Neural progenitor cell (in vitro differentiated cells): ENCODE data around the gene APLP1. TPM values are rescaled to one million over a fixed set of nuclear protein-coding genes. Genes with fewer than 3 reads are reported as not detected.
A peak's percentile ranks its signal among the peaks of the same experiment; 100 is the strongest.
"Not testable (repeated sequence)": the region's sequence is repeated elsewhere in the genome, so short reads cannot be mapped to it uniquely, and the experiment has no call there.

ENCODE experiments used
- DNase-seq: peaks from one replicate; pipeline ENCODE4 v3.0.0-alpha.2; 2016; ENCODE audit warnings: low spot score
- H2AFZ ChIP-seq: fragments of 200-600 bp; sonication (generic); replicated peaks from 2 replicates; pipeline ENCODE4 v1.6.1; 2016; ENCODE audit warnings: antibody characterized with exemption
- H3F3A ChIP-seq: fragments of 200-600 bp; sonication (generic); 2 replicates; pipeline ENCODE4 v1.6.1; 2016; ENCODE audit warnings: antibody characterized with exemption, low read depth
- H3K27ac ChIP-seq: fragments of 200-600 bp; sonication (generic); 2 replicates; pipeline ENCODE4 v1.5.1; 2016; ENCODE audit warnings: mild to moderate bottlenecking
- H3K27me3 ChIP-seq: fragments of 200-600 bp; sonication (generic); 2 replicates; pipeline ENCODE4 v1.6.1; 2016; ENCODE audit warnings: mild to moderate bottlenecking, moderate library complexity
- H3K36me3 ChIP-seq: fragments of 200-600 bp; sonication (generic); 2 replicates; pipeline ENCODE4 v1.5.1; 2016
- H3K4me1 ChIP-seq: fragments of 200-600 bp; sonication (generic); 2 replicates; pipeline ENCODE4 v1.6.1; 2016; ENCODE audit warnings: mixed run types
- H3K4me2 ChIP-seq: fragments of 200-600 bp; sonication (generic); 2 replicates; pipeline ENCODE4 v1.6.1; 2016
- H3K4me3 ChIP-seq: fragments of 200-600 bp; sonication (generic); 2 replicates; pipeline ENCODE4 v1.5.1; 2016
- H3K79me2 ChIP-seq: fragments of 200-600 bp; sonication (generic); 2 replicates; pipeline ENCODE4 v1.6.1; 2016; ENCODE audit warnings: low read depth
- H3K9ac ChIP-seq: fragments of 200-600 bp; sonication (generic); 2 replicates; pipeline ENCODE4 v1.6.1; 2016
- H3K9me3 ChIP-seq: fragments of 200-600 bp; sonication (generic); 2 replicates; pipeline ENCODE4 v1.5.1; 2016; ENCODE audit warnings: low read depth
- H4K20me1 ChIP-seq: fragments of 200-600 bp; sonication (generic); 2 replicates; pipeline ENCODE4 v1.6.1; 2016; ENCODE audit warnings: low read depth
- H3K27ac Mint-ChIP-seq: 3 replicates; pipeline ENCODE4 v1.8.0; 2021; ENCODE audit warnings: mixed read lengths
- H3K27me3 Mint-ChIP-seq: 2 replicates; pipeline ENCODE4 v1.8.0; 2022; ENCODE audit warnings: low read depth, mild to moderate bottlenecking, inconsistent platforms, moderate library complexity, mixed read lengths; ENCODE audit not compliant: insufficient read depth
- H3K36me3 Mint-ChIP-seq: 3 replicates; pipeline ENCODE4 v1.8.0; 2021; ENCODE audit warnings: mixed read lengths
- H3K4me1 Mint-ChIP-seq: 3 replicates; pipeline ENCODE4 v1.8.0; 2021; ENCODE audit warnings: mixed read lengths
- H3K4me3 Mint-ChIP-seq: 3 replicates; pipeline ENCODE4 v1.8.0; 2021; ENCODE audit warnings: mild to moderate bottlenecking, moderate library complexity, mixed read lengths
- H3K9me3 Mint-ChIP-seq: 3 replicates; pipeline ENCODE4 v1.8.0; 2020; ENCODE audit warnings: mixed read lengths
- CTCF ChIP-seq: fragments of 200-600 bp; sonication (generic); IDR thresholded peaks from 2 replicates; pipeline ENCODE4 v1.5.1; 2017; ENCODE audit warnings: antibody characterized with exemption, mild to moderate bottlenecking
- EZH2 ChIP-seq: fragments of 200-600 bp; sonication (generic); IDR thresholded peaks from 2 replicates; pipeline ENCODE4 v1.6.1; 2017; ENCODE audit warnings: antibody characterized with exemption, mild to moderate bottlenecking, moderate library complexity
- EZH2phosphoT487 ChIP-seq: fragments of 200-600 bp; sonication (generic); IDR thresholded peaks from 2 replicates; pipeline ENCODE4 v1.6.1; 2017; ENCODE audit warnings: antibody characterized with exemption
- total RNA-seq: library from RNA; depleted of rRNA; stranded (reverse); fragments of >200 nt; gene quantifications from 2 replicates; pipeline ENCODE4 v1.2.3, GENCODE V29; 2015; ENCODE audit warnings: low replicate concordance

Gene APLP1
- total RNA-seq, 1 donor from 2014 or later: 89.5 TPM

GRCh38 chr19:35909684-35910035, 41.3 kb downstream of the APLP1 start:
- Histone ChIP-seq H4K20me1 (no peaks in the 10 kb centered on the region), H3K4me1 (peaks cover 6% of the 10 kb centered on the region), H3K36me3 (no peaks in the 10 kb centered on the region), H3K4me3 (no peak overlapping the region), H3K9me3 (no peaks in the 10 kb centered on the region), H3K27ac (no peak overlapping the region), H3K27me3 (no peaks in the 10 kb centered on the region), H3K4me2 (no peak overlapping the region), H3F3A (no peaks in the 10 kb centered on the region), H2AFZ (peak overlapping the region; percentile 77), H3K9ac (no peak overlapping the region), H3K79me2 (no peaks in the 10 kb centered on the region)
- no peaks in the 10 kb centered on the region for H3K36me3 Mint-ChIP-seq
- H3K27me3 Mint-ChIP-seq: peaks cover 15% of the 10 kb centered on the region
- no peak for DNase-seq
- H3K4me3 Mint-ChIP-seq: no peak overlapping the region
- no peak overlapping the region for H3K27ac Mint-ChIP-seq
- no peaks in the 10 kb centered on the region for H3K9me3 Mint-ChIP-seq
- no peak for TF ChIP-seq EZH2phosphoT487
- TF ChIP-seq EZH2: no peak
- TF ChIP-seq CTCF: no peak
- H3K4me1 Mint-ChIP-seq: peaks cover 21% of the 10 kb centered on the region

- H3K36me3 Mint-ChIP-seq, H2AFZ ChIP-seq, H3K36me3 ChIP-seq, H3K9ac ChIP-seq, H3K4me1 ChIP-seq, DNase-seq, H3K4me3 Mint-ChIP-seq, H3K9me3 Mint-ChIP-seq, H4K20me1 ChIP-seq, H3F3A ChIP-seq, H3K4me2 ChIP-seq, H3K9me3 ChIP-seq, H3K79me2 ChIP-seq, H3K4me3 ChIP-seq, H3K27ac ChIP-seq, H3K27me3 ChIP-seq, H3K27ac Mint-ChIP-seq: not testable (repeated sequence)
- peaks cover 16% of the 10 kb centered on the region for H3K4me1 Mint-ChIP-seq
- peaks cover 15% of the 10 kb centered on the region for H3K27me3 Mint-ChIP-seq
Observed at GRCh38 chr19:35910355-35910754, 42.0 kb downstream of the APLP1 start.

- no peaks in the 10 kb centered on the region for H4K20me1 ChIP-seq
- H3K4me1 ChIP-seq: peaks cover 6% of the 10 kb centered on the region
- H3K9ac ChIP-seq: no peak overlapping the region
- DNase-seq: peak; percentile 55
- no peaks in the 10 kb centered on the region for H3F3A ChIP-seq
- H3K27ac Mint-ChIP-seq: no peak overlapping the region
- H3K36me3 Mint-ChIP-seq: no peaks in the 10 kb centered on the region
- H2AFZ ChIP-seq: no peak overlapping the region
- no peaks in the 10 kb centered on the region for H3K27me3 ChIP-seq
- H3K4me3 ChIP-seq: no peak overlapping the region
- no peak overlapping the region for H3K4me2 ChIP-seq
- H3K27me3 Mint-ChIP-seq: peaks cover 15% of the 10 kb centered on the region
- peaks cover 16% of the 10 kb centered on the region for H3K4me1 Mint-ChIP-seq
- no peak for TF ChIP-seq EZH2phosphoT487
- TF ChIP-seq CTCF: peak; percentile 47
- no peaks in the 10 kb centered on the region for H3K9me3 ChIP-seq
- no peaks in the 10 kb centered on the region for H3K36me3 ChIP-seq
- no peak overlapping the region for H3K4me3 Mint-ChIP-seq
- no peaks in the 10 kb centered on the region for H3K9me3 Mint-ChIP-seq
- H3K27ac ChIP-seq: no peak overlapping the region
- H3K79me2 ChIP-seq: no peaks in the 10 kb centered on the region
Observed at GRCh38 chr19:35911173-35911572, 42.8 kb downstream of the APLP1 start.

- H3K27me3 Mint-ChIP-seq: peaks cover 15% of the 10 kb centered on the region
- H3K9me3 ChIP-seq: no peaks in the 10 kb centered on the region
- no peak overlapping the region for H3K27ac ChIP-seq
- H3K9me3 Mint-ChIP-seq: no peaks in the 10 kb centered on the region
- no peaks in the 10 kb centered on the region for H4K20me1 ChIP-seq
- H3K79me2 ChIP-seq: no peaks in the 10 kb centered on the region
- no peak overlapping the region for H3K27ac Mint-ChIP-seq
- H3K4me2 ChIP-seq: no peak overlapping the region
- H3K36me3 Mint-ChIP-seq: no peaks in the 10 kb centered on the region
- no peak overlapping the region for H3K9ac ChIP-seq
- peaks cover 6% of the 10 kb centered on the region for H3K4me1 ChIP-seq
- no peak overlapping the region for H3K4me3 ChIP-seq
- peaks cover 16% of the 10 kb centered on the region for H3K4me1 Mint-ChIP-seq
- no peak overlapping the region for H3K4me3 Mint-ChIP-seq
- H2AFZ ChIP-seq: no peak overlapping the region
- no peaks in the 10 kb centered on the region for H3K27me3 ChIP-seq
- no peaks in the 10 kb centered on the region for H3F3A ChIP-seq
- no peak for DNase-seq
- TF ChIP-seq EZH2 (no peak), EZH2phosphoT487 (no peak), CTCF (no peak)
- no peaks in the 10 kb centered on the region for H3K36me3 ChIP-seq
Observed at GRCh38 chr19:35911790-35912189, 43.4 kb downstream of the APLP1 start.
